A549 treated with Hydrocortisone at 1 μM for 4 hours (cell line): ENCODE measurements around the gene SUGCT. TPM values are rescaled to one million over a fixed set of nuclear protein-coding genes. Genes with fewer than 3 reads are reported as not detected.

Experiments
- total RNA-seq: library from RNA; stranded (reverse); fragments of 200-300 nt; extraction: Qiagen RNA extraction; gene quantifications from 5 replicates; pipeline ENCODE4 v1.2.3, GENCODE V29; 2022

SUGCT gene
- total RNA-seq, result 0.58 to 1.4 TPM (median 0.73 TPM) in 5 replicates

GRCh38 chr7:40134428-40135316 lies at the start of gene SUGCT, which contains the start of gene MPLKIP:
Gene SUGCT, plus strand, starts transcription at chr7:40135005.
Gene MPLKIP, minus strand, starts transcription at chr7:40134622. Its CDS starts 55 bp downstream, at chr7:40134567.

Other genes with a start within 250 kb of the SUGCT start
- 19.3 to 24.5 TPM (median 20.1 TPM) in 5 replicates for gene CDK13, start 184.7 kb upstream of the SUGCT start, total RNA-seq
- 32.1 to 38.9 TPM (median 35.5 TPM) in 5 replicates for gene MPLKIP, start 383 bp upstream of the SUGCT start, total RNA-seq